OCI-LY3 (cell line): ENCODE results near the gene DDX50.

Experiments
- H2AFZ ChIP-seq: fragments of 200-600, 300-600 bp; shearing (Covaris generic); 2 replicates; pipeline ENCODE4 v1.6.0; 2014; ENCODE audit warnings: antibody characterized with exemption, low read depth, low read length
- H3K27ac ChIP-seq: fragments of 200-600, 300-600 bp; sonication (generic); 2 replicates; pipeline ENCODE4 v1.5.1; 2014; ENCODE audit warnings: mild to moderate bottlenecking, low read length, moderate library complexity, mixed read lengths
- H3K27me3 ChIP-seq: fragments of 200-600, 300-600 bp; sonication (generic); 2 replicates; pipeline ENCODE4 v1.6.1; 2014; ENCODE audit warnings: low read depth, low read length, mixed read lengths
- H3K36me3 ChIP-seq: fragments of 200-600, 300-600 bp; sonication (generic); replicated peaks from 2 replicates; pipeline ENCODE3; 2014; ENCODE audit warnings: low read depth, low read length, mixed read lengths
- H3K4me1 ChIP-seq: fragments of 300-600, 200-600 bp; sonication (generic); 2 replicates; pipeline ENCODE4 v1.6.1; 2014; ENCODE audit warnings: low read length, mixed read lengths
- H3K4me2 ChIP-seq: fragments of 200-600, 300-600 bp; sonication (generic); 2 replicates; pipeline ENCODE4 v1.6.1; 2014; ENCODE audit warnings: low read length, mixed read lengths
- H3K4me3 ChIP-seq: fragments of 300-600, 200-600 bp; sonication (generic); 2 replicates; pipeline ENCODE4 v1.5.1; 2014; ENCODE audit warnings: antibody characterized with exemption, mild to moderate bottlenecking, low read length, moderate library complexity
- H3K79me2 ChIP-seq: fragments of 300-600, 200-600 bp; shearing (Covaris generic); 2 replicates; pipeline ENCODE4 v1.6.1; 2014; ENCODE audit warnings: mild to moderate bottlenecking, low read length, mixed read lengths
- H3K9ac ChIP-seq: fragments of 300-600, 200-600 bp; shearing (Covaris generic); 2 replicates; pipeline ENCODE4 v1.6.0; 2014; ENCODE audit warnings: mild to moderate bottlenecking, low read length, moderate library complexity
- H3K9me3 ChIP-seq: fragments of 200-600, 300-600 bp; shearing (Covaris generic); 2 replicates; pipeline ENCODE4 v1.6.1; 2014; ENCODE audit warnings: low read length, mixed read lengths; ENCODE audit not compliant: insufficient read depth
- H4K20me1 ChIP-seq: fragments of 200-600, 300-600 bp; sonication (generic); 2 replicates; pipeline ENCODE4 v1.6.1; 2016; ENCODE audit warnings: low read length, mixed read lengths; ENCODE audit not compliant: insufficient read depth
- CTCF ChIP-seq: fragments of 200-600, 300-600 bp; sonication (generic); IDR thresholded peaks from 2 replicates; pipeline ENCODE4 v1.5.1; 2014; ENCODE audit warnings: antibody characterized with exemption, low read length, low read depth
- EZH2phosphoT487 ChIP-seq: fragments of 200-600 bp; shearing (Covaris generic); IDR thresholded peaks from 2 replicates; pipeline ENCODE4 v1.6.1; 2018; ENCODE audit warnings: antibody characterized with exemption, mixed run types, low read depth

DDX50 gene

GRCh38 chr10:68954904-68955303 is 53.8 kb downstream of the DDX50 start:
- no peaks in the 10 kb centered on the region for H3K9me3 ChIP-seq
- peak overlapping the region; percentile 94; the same call in 1 of the 2 replicates for H3K9ac ChIP-seq
- no peak for TF ChIP-seq CTCF
- TF ChIP-seq EZH2phosphoT487 = no peak
- no peak overlapping the region for H2AFZ ChIP-seq
- peak overlapping the region; percentile 45 for H3K4me2 ChIP-seq
- peaks cover 24% of the 10 kb centered on the region for H3K36me3 ChIP-seq
- peaks cover 25% of the 10 kb centered on the region for H4K20me1 ChIP-seq
- H3K79me2 ChIP-seq = peaks cover 51% of the 10 kb centered on the region
- peaks cover 21% of the 10 kb centered on the region for H3K4me1 ChIP-seq
- no peak overlapping the region for H3K27ac ChIP-seq
- no peaks in the 10 kb centered on the region for H3K27me3 ChIP-seq
- H3K4me3 ChIP-seq = peak overlapping the region; percentile 99; the same call in 1 of the 2 replicates

GRCh38 chr10:68955355-68955831 is 54.3 kb downstream of the DDX50 start:
- H2AFZ ChIP-seq = peak overlapping the region; percentile 57
- H3K27me3 ChIP-seq = no peaks in the 10 kb centered on the region
- peak overlapping the region; percentile 77 for H3K4me2 ChIP-seq
- H3K9ac ChIP-seq = peak overlapping the region; percentile 94
- H3K27ac ChIP-seq = peak overlapping the region; percentile 72
- H3K9me3 ChIP-seq = no peaks in the 10 kb centered on the region
- H3K4me1 ChIP-seq = peaks cover 21% of the 10 kb centered on the region
- peaks cover 56% of the 10 kb centered on the region for H3K79me2 ChIP-seq
- H4K20me1 ChIP-seq = peaks cover 29% of the 10 kb centered on the region
- no peak for TF ChIP-seq CTCF
- TF ChIP-seq EZH2phosphoT487 = no peak
- H3K36me3 ChIP-seq = peaks cover 28% of the 10 kb centered on the region
- H3K4me3 ChIP-seq = peak overlapping the region; percentile 99

DNA sequence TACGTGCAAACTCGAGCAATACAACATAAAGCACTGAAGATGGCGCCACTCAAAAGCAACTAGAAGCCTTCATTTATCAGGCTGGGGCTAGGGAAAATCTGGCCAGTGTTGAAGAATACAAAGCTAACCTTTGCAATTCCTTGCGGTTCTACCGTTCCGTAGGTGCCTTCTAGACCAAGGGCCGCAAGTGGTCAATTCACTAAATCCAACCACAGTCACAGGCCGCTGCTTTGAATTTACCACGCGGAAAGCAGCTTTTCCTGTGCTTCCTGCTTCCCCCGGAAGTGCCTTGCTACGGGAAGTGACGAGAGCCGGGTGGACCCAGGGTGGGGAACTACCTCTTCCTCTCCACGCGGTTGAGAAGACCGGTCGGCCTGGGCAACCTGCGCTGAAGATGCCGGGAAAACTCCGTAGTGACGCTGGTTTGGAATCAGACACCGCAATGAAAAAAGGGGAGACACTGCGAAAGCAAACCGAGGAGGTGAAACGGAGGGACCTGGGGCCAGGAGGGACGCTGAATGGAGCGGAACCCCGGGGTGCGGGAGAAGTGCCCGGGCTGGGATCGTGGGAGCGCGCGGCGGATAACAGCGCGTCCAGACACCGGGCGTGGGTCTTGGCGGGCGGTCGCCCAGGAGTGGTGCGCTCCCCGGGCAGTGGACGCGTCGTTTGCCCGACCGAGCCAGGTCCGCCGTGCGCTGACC is 54.9 kb downstream of the DDX50 start, which contains the start of gene DDX21:
Gene DDX21, plus strand, starts transcription at position 339 of the 701 bp plus-strand sequence. Its CDS starts 56 bp downstream, at position 395.
- H4K20me1 ChIP-seq = peaks cover 33% of the 10 kb centered on the region
- H3K79me2 ChIP-seq = peaks cover 62% of the 10 kb centered on the region
- no peaks in the 10 kb centered on the region for H3K27me3 ChIP-seq
- peaks cover 21% of the 10 kb centered on the region for H3K4me1 ChIP-seq
- peak within 1 kb of the TSS; percentile 57 for H2AFZ ChIP-seq
- H3K9ac ChIP-seq = peak within 1 kb of the TSS; percentile 94
- peak within 1 kb of the TSS; percentile 77 for H3K4me2 ChIP-seq
- H3K9me3 ChIP-seq = no peaks in the 10 kb centered on the region
- TF ChIP-seq CTCF (peak; percentile 72), EZH2phosphoT487 (no peak)
- H3K36me3 ChIP-seq = peaks cover 33% of the 10 kb centered on the region
- peak within 1 kb of the TSS; percentile 72 for H3K27ac ChIP-seq
- H3K4me3 ChIP-seq = peak within 1 kb of the TSS; percentile 99

- H3K4me2 ChIP-seq = peak overlapping the region; percentile 77
- peaks cover 45% of the 10 kb centered on the region for H3K36me3 ChIP-seq
- H3K79me2 ChIP-seq = peaks cover 74% of the 10 kb centered on the region
- no peaks in the 10 kb centered on the region for H3K27me3 ChIP-seq
- H4K20me1 ChIP-seq = peaks cover 43% of the 10 kb centered on the region
- H3K9ac ChIP-seq = peak overlapping the region; percentile 94
- no peaks in the 10 kb centered on the region for H3K9me3 ChIP-seq
- peaks cover 21% of the 10 kb centered on the region for H3K4me1 ChIP-seq
- no peak overlapping the region for H2AFZ ChIP-seq
- peak overlapping the region; percentile 72 for H3K27ac ChIP-seq
- no peak for TF ChIP-seq EZH2phosphoT487
- no peak for TF ChIP-seq CTCF
- H3K4me3 ChIP-seq = peak overlapping the region; percentile 99
Measured at GRCh38 chr10:68957284-68957615, 56.1 kb downstream of the DDX50 start.
